GM23338 (cell line): Measurements from ENCODE around the gene PIK3C2B. TPM values are rescaled to one million over a fixed set of nuclear protein-coding genes. Genes with fewer than 3 reads are reported as not detected.
A peak's percentile ranks its signal among the peaks of the same experiment; 100 is the strongest.

ENCODE experiments used
- ATAC-seq: fragments of 200-7000 bp; cut with Tn5 transposase; 3 replicates; pipeline ENCODE4 v1.9.1; 2020
- DNase-seq: peaks from one replicate; pipeline ENCODE4 v3.0.0-alpha.2; 2015; ENCODE audit warnings: low spot score
- H2AFZ ChIP-seq: fragments of 200-600 bp; sonication (generic); 2 replicates; pipeline ENCODE4 v1.8.0; 2016; ENCODE audit warnings: antibody characterized with exemption, mild to moderate bottlenecking, moderate library complexity
- H3F3A ChIP-seq: fragments of 200-600 bp; sonication (generic); replicated peaks from 2 replicates; pipeline ENCODE4 v1.8.0; 2017; ENCODE audit warnings: antibody characterized with exemption, mixed run types, low read depth
- H3K27ac ChIP-seq: fragments of 200-600 bp; sonication (generic); 2 replicates; pipeline ENCODE4 v1.6.1; 2016; ENCODE audit warnings: low read depth
- H3K27me3 ChIP-seq: fragments of 200-600 bp; sonication (generic); 2 replicates; pipeline ENCODE4 v1.8.0; 2016; ENCODE audit warnings: mild to moderate bottlenecking, mixed run types, moderate library complexity; ENCODE audit not compliant: insufficient read depth
- H3K36me3 ChIP-seq: fragments of 200-600 bp; sonication (generic); 2 replicates; pipeline ENCODE4 v1.8.0; 2016; ENCODE audit warnings: mild to moderate bottlenecking; ENCODE audit not compliant: insufficient read depth
- H3K4me1 ChIP-seq: fragments of 200-600 bp; sonication (generic); 2 replicates; pipeline ENCODE4 v1.8.0; 2016; ENCODE audit warnings: mild to moderate bottlenecking, moderate library complexity; ENCODE audit not compliant: insufficient read depth
- H3K4me2 ChIP-seq: fragments of 200-600 bp; sonication (generic); 2 replicates; pipeline ENCODE4 v1.7.1; 2017; ENCODE audit warnings: mixed run types
- H3K4me3 ChIP-seq: fragments of 200-600 bp; sonication (generic); 2 replicates; pipeline ENCODE4 v1.6.1; 2016; ENCODE audit warnings: mixed run types
- H3K79me2 ChIP-seq: fragments of 200-600 bp; sonication (generic); replicated peaks from 2 replicates; pipeline ENCODE4 v1.8.0; 2017; ENCODE audit warnings: mild to moderate bottlenecking; ENCODE audit not compliant: insufficient read depth
- H3K9me2 ChIP-seq: fragments of 200-600 bp; sonication (generic); 2 replicates; pipeline ENCODE4 v1.8.0; 2017; ENCODE audit not compliant: insufficient read depth
- H4K20me1 ChIP-seq: fragments of 200-600 bp; sonication (generic); replicated peaks from 2 replicates; pipeline ENCODE4 v1.8.0; 2017; ENCODE audit warnings: mild to moderate bottlenecking; ENCODE audit not compliant: insufficient read depth
- H3K27ac Mint-ChIP-seq: 2 replicates; pipeline ENCODE4 v1.8.0; 2020; ENCODE audit warnings: inconsistent platforms, mild to moderate bottlenecking, moderate library complexity, mixed read lengths
- H3K27me3 Mint-ChIP-seq: 3 replicates; pipeline ENCODE4 v1.8.0; 2022; ENCODE audit warnings: low read depth, mild to moderate bottlenecking, moderate library complexity, mixed read lengths, inconsistent platforms; ENCODE audit not compliant: insufficient read depth, poor library complexity
- H3K36me3 Mint-ChIP-seq: 3 replicates; pipeline ENCODE4 v1.8.0; 2021; ENCODE audit warnings: low read depth, mild to moderate bottlenecking, inconsistent platforms, moderate library complexity, mixed read lengths
- H3K4me1 Mint-ChIP-seq: 3 replicates; pipeline ENCODE4 v1.8.0; 2020; ENCODE audit warnings: mild to moderate bottlenecking, inconsistent platforms, mixed read lengths
- H3K4me3 Mint-ChIP-seq: 3 replicates; pipeline ENCODE4 v1.8.0; 2021; ENCODE audit warnings: moderate library complexity, mild to moderate bottlenecking, inconsistent platforms, mixed read lengths
- H3K9me3 Mint-ChIP-seq: 3 replicates; pipeline ENCODE4 v1.8.0; 2020; ENCODE audit warnings: moderate library complexity, mild to moderate bottlenecking, inconsistent platforms, mixed read lengths
- EZH2phosphoT487 ChIP-seq: fragments of 200-600 bp; sonication (generic); IDR thresholded peaks from one replicate; pipeline ENCODE4 v1.8.1; 2018; ENCODE audit warnings: antibody characterized with exemption; ENCODE audit not compliant: unreplicated experiment
- JUNB ChIP-seq: IDR thresholded peaks from one replicate; pipeline ENCODE4 v1.6.1; 2016; ENCODE audit warnings: antibody characterized with exemption; ENCODE audit not compliant: unreplicated experiment
- ZNF114 ChIP-seq: fragments of 250-450 bp; sonication (Bioruptor Pico); IDR thresholded peaks from 2 replicates; pipeline ENCODE4 v1.5.0; 2020; ENCODE audit warnings: mild to moderate bottlenecking, moderate library complexity
- ZNF331 ChIP-seq: fragments of 250-450 bp; sonication (Bioruptor Pico); IDR thresholded peaks from 2 replicates; pipeline ENCODE4 v1.5.0; 2020; ENCODE audit warnings: low read depth, mild to moderate bottlenecking, moderate library complexity
- polyA plus RNA-seq: library from polyadenylated mRNA; unstranded; fragments of >200 nt; fragmentation: Nextera tagmentation; extraction: Ambion mirVana; gene quantifications from 2 replicates; pipeline ENCODE4 v1.2.1, GENCODE V29; 2016
- total RNA-seq: library from RNA; depleted of rRNA; stranded (reverse); fragments of >200 nt; shearing (Covaris generic); gene quantifications from 2 replicates; pipeline ENCODE4 v1.2.3, GENCODE V29; 2014
- TF ChIP-seq, protein P1 (sequence below), 2 experiments: fragments of 200-600 bp in 1 of 2; sonication (generic) in 1 of 2; conservative IDR thresholded peaks; 2 replicates each; pipeline versions ENCODE4 v1.5.1 to v1.6.1; 2016 to 2017; ENCODE audit warnings: antibody characterized with exemption in 2 of 2, low read depth in 2 of 2, mild to moderate bottlenecking in 2 of 2, moderate library complexity in 1 of 2
- TF ChIP-seq, protein P2 (sequence below): fragments of 250-450 bp; sonication (Bioruptor Pico); IDR thresholded peaks from 2 replicates; pipeline ENCODE4 v1.5.0; 2020; ENCODE audit warnings: mild to moderate bottlenecking, moderate library complexity

The PIK3C2B gene
- total and polyA plus RNA-seq, 2 experiments from 2014 or later: 4.8 to 19.0 TPM

DNA sequence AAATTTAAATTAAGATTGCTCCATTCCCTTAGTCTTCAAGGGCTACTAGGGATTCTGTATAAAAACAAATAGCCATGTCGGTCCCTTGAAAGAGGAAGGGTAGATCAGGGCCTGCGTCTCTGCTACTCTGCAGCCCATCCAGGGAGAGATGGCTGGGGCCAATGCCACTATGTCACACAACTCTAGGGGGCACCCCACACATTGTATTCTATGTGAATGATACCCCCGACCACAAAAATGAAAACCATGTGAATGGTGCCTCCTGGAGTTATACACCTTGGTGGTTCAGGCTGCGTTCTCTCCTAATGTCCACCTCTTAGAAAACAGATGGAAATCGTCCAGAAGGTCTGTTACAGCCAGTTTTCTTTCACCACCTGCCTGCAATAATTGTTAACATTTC, 18.0 kb downstream of the PIK3C2B start:
- Histone ChIP-seq H3K4me1 (peaks cover 27% of the 10 kb centered on the region), H2AFZ (no peak overlapping the region), H3F3A (peaks cover 4% of the 10 kb centered on the region; the same call in 1 of the 2 replicates), H3K9me2 (no peaks in the 10 kb centered on the region; the same call in 1 of the 2 replicates), H3K79me2 (peaks cover 13% of the 10 kb centered on the region; the same call in 1 of the 2 replicates), H3K4me3 (no peak overlapping the region), H3K4me2 (no peak overlapping the region), H4K20me1 (peaks cover 5% of the 10 kb centered on the region; the same call in 1 of the 2 replicates), H3K27me3 (no peaks in the 10 kb centered on the region), H3K36me3 (no peaks in the 10 kb centered on the region), H3K27ac (no peak overlapping the region)
- no peaks in the 10 kb centered on the region; the same call in 1 of the 3 replicates for H3K36me3 Mint-ChIP-seq
- H3K27me3 Mint-ChIP-seq: peaks cover 2% of the 10 kb centered on the region
- peaks cover 67% of the 10 kb centered on the region for H3K4me1 Mint-ChIP-seq
- no peak for DNase-seq
- peak; percentile 15 for ATAC-seq
- no peak overlapping the region for H3K27ac Mint-ChIP-seq
- no peak overlapping the region for H3K4me3 Mint-ChIP-seq
- TF ChIP-seq, protein P1, sequence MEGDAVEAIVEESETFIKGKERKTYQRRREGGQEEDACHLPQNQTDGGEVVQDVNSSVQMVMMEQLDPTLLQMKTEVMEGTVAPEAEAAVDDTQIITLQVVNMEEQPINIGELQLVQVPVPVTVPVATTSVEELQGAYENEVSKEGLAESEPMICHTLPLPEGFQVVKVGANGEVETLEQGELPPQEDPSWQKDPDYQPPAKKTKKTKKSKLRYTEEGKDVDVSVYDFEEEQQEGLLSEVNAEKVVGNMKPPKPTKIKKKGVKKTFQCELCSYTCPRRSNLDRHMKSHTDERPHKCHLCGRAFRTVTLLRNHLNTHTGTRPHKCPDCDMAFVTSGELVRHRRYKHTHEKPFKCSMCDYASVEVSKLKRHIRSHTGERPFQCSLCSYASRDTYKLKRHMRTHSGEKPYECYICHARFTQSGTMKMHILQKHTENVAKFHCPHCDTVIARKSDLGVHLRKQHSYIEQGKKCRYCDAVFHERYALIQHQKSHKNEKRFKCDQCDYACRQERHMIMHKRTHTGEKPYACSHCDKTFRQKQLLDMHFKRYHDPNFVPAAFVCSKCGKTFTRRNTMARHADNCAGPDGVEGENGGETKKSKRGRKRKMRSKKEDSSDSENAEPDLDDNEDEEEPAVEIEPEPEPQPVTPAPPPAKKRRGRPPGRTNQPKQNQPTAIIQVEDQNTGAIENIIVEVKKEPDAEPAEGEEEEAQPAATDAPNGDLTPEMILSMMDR (conservative IDR thresholded peaks at IDR 0.05; ENCODE audit: low read depth in 2 of 2): peak; percentile 38 to 57
- TF ChIP-seq EZH2phosphoT487: no peak
- no peaks in the 10 kb centered on the region for H3K9me3 Mint-ChIP-seq

DNA sequence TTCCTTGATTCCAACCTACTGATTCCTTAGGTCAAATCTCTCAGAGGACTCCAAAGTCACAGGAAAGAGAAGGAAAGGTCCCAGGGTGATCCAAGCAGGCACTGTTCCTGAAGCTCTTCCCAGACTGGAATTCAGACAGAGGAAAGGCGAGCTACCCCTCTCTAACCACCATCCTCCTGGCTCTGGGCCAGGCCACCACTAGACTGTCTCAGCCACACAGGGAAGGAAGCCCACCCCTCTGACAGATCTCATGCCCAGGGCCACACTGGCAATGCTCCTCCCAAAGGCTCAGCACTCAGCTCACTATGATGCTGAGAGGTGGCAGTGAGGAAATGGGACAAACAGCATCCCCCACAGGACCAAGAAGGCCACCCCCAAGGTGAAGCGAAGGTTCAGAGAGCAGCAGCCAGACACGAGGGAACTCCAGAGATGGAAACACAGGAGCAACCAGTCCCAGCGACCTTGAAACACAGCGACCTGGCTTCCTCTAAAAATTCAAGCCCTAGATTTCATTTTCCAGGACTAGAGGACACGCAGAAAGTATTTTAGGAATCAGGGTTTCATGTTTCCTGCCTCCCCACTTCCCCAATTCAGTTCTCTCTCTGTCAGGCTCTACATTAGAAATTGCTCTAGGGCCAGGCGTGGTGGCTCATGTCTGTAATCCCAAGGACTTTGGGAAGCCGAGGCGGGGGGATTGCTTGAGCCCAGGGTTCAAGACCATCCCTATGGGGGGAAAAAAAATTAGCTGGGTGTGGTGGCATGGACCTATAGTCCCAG, 18.8 kb downstream of the PIK3C2B start:
- no peak for TF ChIP-seq EZH2phosphoT487
- TF ChIP-seq, protein P1 (conservative IDR thresholded peaks at IDR 0.05; ENCODE audit: low read depth in 2 of 2): no peak
- TF ChIP-seq ZNF114: no peak
- TF ChIP-seq, protein P2, sequence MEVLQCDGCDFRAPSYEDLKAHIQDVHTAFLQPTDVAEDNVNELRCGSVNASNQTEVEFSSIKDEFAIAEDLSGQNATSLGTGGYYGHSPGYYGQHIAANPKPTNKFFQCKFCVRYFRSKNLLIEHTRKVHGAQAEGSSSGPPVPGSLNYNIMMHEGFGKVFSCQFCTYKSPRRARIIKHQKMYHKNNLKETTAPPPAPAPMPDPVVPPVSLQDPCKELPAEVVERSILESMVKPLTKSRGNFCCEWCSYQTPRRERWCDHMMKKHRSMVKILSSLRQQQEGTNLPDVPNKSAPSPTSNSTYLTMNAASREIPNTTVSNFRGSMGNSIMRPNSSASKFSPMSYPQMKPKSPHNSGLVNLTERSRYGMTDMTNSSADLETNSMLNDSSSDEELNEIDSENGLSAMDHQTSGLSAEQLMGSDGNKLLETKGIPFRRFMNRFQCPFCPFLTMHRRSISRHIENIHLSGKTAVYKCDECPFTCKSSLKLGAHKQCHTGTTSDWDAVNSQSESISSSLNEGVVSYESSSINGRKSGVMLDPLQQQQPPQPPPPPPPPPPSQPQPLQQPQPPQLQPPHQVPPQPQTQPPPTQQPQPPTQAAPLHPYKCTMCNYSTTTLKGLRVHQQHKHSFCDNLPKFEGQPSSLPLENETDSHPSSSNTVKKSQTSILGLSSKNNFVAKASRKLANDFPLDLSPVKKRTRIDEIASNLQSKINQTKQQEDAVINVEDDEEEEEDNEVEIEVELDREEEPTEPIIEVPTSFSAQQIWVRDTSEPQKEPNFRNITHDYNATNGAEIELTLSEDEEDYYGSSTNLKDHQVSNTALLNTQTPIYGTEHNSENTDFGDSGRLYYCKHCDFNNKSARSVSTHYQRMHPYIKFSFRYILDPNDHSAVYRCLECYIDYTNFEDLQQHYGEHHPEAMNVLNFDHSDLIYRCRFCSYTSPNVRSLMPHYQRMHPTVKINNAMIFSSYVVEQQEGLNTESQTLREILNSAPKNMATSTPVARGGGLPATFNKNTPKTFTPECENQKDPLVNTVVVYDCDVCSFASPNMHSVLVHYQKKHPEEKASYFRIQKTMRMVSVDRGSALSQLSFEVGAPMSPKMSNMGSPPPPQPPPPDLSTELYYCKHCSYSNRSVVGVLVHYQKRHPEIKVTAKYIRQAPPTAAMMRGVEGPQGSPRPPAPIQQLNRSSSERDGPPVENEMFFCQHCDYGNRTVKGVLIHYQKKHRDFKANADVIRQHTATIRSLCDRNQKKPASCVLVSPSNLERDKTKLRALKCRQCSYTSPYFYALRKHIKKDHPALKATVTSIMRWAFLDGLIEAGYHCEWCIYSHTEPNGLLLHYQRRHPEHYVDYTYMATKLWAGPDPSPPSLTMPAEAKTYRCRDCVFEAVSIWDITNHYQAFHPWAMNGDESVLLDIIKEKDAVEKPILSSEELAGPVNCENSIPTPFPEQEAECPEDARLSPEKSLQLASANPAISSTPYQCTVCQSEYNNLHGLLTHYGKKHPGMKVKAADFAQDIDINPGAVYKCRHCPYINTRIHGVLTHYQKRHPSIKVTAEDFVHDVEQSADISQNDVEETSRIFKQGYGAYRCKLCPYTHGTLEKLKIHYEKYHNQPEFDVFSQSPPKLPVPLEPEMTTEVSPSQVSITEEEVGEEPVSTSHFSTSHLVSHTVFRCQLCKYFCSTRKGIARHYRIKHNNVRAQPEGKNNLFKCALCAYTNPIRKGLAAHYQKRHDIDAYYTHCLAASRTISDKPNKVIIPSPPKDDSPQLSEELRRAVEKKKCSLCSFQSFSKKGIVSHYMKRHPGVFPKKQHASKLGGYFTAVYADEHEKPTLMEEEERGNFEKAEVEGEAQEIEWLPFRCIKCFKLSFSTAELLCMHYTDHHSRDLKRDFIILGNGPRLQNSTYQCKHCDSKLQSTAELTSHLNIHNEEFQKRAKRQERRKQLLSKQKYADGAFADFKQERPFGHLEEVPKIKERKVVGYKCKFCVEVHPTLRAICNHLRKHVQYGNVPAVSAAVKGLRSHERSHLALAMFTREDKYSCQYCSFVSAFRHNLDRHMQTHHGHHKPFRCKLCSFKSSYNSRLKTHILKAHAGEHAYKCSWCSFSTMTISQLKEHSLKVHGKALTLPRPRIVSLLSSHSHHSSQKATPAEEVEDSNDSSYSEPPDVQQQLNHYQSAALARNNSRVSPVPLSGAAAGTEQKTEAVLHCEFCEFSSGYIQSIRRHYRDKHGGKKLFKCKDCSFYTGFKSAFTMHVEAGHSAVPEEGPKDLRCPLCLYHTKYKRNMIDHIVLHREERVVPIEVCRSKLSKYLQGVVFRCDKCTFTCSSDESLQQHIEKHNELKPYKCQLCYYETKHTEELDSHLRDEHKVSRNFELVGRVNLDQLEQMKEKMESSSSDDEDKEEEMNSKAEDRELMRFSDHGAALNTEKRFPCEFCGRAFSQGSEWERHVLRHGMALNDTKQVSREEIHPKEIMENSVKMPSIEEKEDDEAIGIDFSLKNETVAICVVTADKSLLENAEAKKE (CRISPR knock-in tag): no peak
- TF ChIP-seq ZNF331: no peak
- no peak for TF ChIP-seq JUNB
- H3K9me2 ChIP-seq: no peaks in the 10 kb centered on the region; the same call in 1 of the 2 replicates
- H3F3A ChIP-seq: no peaks in the 10 kb centered on the region
- peaks cover 13% of the 10 kb centered on the region; the same call in 1 of the 2 replicates for H3K79me2 ChIP-seq
- Mint-ChIP-seq H3K27ac (no peak overlapping the region), H3K4me3 (no peak overlapping the region), H3K4me1 (peaks cover 59% of the 10 kb centered on the region), H3K36me3 (no peaks in the 10 kb centered on the region; the same call in 1 of the 3 replicates), H3K9me3 (no peaks in the 10 kb centered on the region), H3K27me3 (peaks cover 2% of the 10 kb centered on the region)
- no peaks in the 10 kb centered on the region for H3K36me3 ChIP-seq
- no peak overlapping the region for H3K4me3 ChIP-seq
- ATAC-seq (no peak), DNase-seq (no peak)
- H3K27me3 ChIP-seq: no peaks in the 10 kb centered on the region
- H3K27ac ChIP-seq: no peak overlapping the region
- no peak overlapping the region for H2AFZ ChIP-seq
- peaks cover 20% of the 10 kb centered on the region; the same call in 1 of the 2 replicates for H3K4me1 ChIP-seq
- peaks cover 5% of the 10 kb centered on the region; the same call in 1 of the 2 replicates for H4K20me1 ChIP-seq
- H3K4me2 ChIP-seq: no peak overlapping the region
